LNCaP clone FGC (cell line): ENCODE measurements around the gene CEACAM19.

Experiments
- DNase-seq: peaks from one replicate; pipeline ENCODE4 v3.0.0-alpha.2; 2011; ENCODE audit warnings: low read depth
- H3K4me3 ChIP-seq: 2 replicates; pipeline ENCODE4 v1.5.1; 2011; ENCODE audit warnings: mild to moderate bottlenecking, low read depth, low read length, control low read depth
- CTCF ChIP-seq: IDR thresholded peaks from 2 replicates; pipeline ENCODE4 v1.5.1; 2012; ENCODE audit warnings: mild to moderate bottlenecking; ENCODE audit not compliant: control insufficient read depth, insufficient read depth; ENCODE audit errors: extremely low read depth

The CEACAM19 gene

GRCh38 chr19:44701228-44701627, 29.9 kb downstream of the CEACAM19 start:
- DNase-seq = no peak
- no peak for TF ChIP-seq CTCF
- no peak overlapping the region for H3K4me3 ChIP-seq

- no peak for DNase-seq
- TF ChIP-seq CTCF = no peak
- no peak overlapping the region for H3K4me3 ChIP-seq
Measured at GRCh38 chr19:44702551-44703176, 31.4 kb downstream of the CEACAM19 start.

- TF ChIP-seq CTCF = no peak
- H3K4me3 ChIP-seq = no peak overlapping the region
- DNase-seq = no peak
Measured at GRCh38 chr19:44703336-44704078, 32.2 kb downstream of the CEACAM19 start.

- no peak overlapping the region for H3K4me3 ChIP-seq
- DNase-seq = no peak
- TF ChIP-seq CTCF = no peak
Measured at GRCh38 chr19:44704982-44705381, 33.7 kb downstream of the CEACAM19 start.

- H3K4me3 ChIP-seq = no peak overlapping the region
- no peak for TF ChIP-seq CTCF
- no peak for DNase-seq
Measured at GRCh38 chr19:44705502-44706010, 34.3 kb downstream of the CEACAM19 start.

GRCh38 chr19:44706506-44707236, 35.4 kb downstream of the CEACAM19 start:
- TF ChIP-seq CTCF = no peak
- no peak overlapping the region for H3K4me3 ChIP-seq
- DNase-seq = no peak
